GM10248 (cell line): Measurements from ENCODE around the gene OR8A1.
"Not testable (repeated sequence)": the region's sequence is repeated elsewhere in the genome, so short reads cannot be mapped to it uniquely, and the experiment has no call there.

ENCODE experiments used
- CTCF ChIA-PET: fragments of 300-600 bp; sonication (Branson Sonifier 250); formaldehyde crosslinking; extraction: SDS; loops from one replicate; lab custom pipeline; 2021; ENCODE audit warnings: antibody characterized with exemption; lab: Yijun Ruan, JAX
- POLR2A ChIA-PET: fragments of 350-650 bp; sonication (Branson Sonifier 250); formaldehyde crosslinking; extraction: SDS; loops from one replicate; lab custom pipeline; 2020; ENCODE audit warnings: antibody characterized with exemption; lab: Yijun Ruan, JAX
- DNase-seq: peaks from one replicate; pipeline ENCODE4 v3.0.0; 2012; ENCODE audit errors: extremely low spot score
- CTCF ChIP-seq: IDR thresholded peaks from 2 replicates; pipeline ENCODE4 v1.5.1; 2012; ENCODE audit warnings: mild to moderate bottlenecking, low read depth; ENCODE audit errors: extremely low read depth, missing control alignments, control extremely low read depth

The OR8A1 gene

DNA sequence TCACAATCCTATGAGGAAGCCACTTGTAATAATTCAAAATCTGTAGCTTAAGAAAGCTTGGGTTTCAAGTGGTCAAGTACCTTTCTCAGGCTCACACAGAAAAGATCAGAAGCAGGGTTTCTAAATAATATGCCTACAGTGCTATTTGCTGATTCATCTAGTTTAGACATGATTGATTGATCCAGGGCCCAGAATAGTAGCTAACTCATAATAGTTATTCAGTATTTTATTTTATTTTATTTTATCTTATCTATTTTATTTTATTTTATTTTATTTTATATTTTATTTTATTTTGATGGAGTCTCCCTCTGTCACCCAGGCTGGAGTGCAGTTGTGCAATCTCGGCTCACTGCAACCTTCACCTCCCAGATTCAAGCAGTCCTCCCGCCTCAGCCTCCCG lies 25.5 kb downstream of the OR8A1 start:
- TF ChIP-seq CTCF, result no peak
- ChIA-PET CTCF (interaction anchor here (1.3 to 1.4 kb wide), 2 partner anchors 9 to 10 kb away, joined by 4 to 5 read pairs; no protein-coding TSS in a partner anchor), POLR2A (no interaction called here)
- no peak for DNase-seq

DNA sequence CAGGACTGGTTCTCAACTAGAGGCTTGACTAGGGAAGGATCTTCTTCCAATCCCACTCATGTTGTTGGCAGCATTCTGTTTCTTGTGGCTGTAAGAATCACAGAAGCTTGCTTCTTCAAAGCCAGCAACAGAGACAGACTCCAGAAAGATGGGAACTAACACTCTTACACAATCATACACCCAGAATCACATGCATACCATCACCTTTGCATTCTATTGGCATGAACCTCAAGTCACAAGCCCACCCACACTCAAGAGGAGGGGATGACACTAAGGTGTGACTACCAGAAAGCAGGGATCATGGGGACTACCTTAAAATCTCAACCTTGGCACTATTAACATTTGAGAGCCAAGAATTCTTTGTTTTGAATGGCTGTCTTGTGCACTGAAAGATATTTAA lies 27.8 kb downstream of the OR8A1 start:
- POLR2A ChIA-PET, result no interaction called here

GRCh38 chr11:124600621-124601320 lies 31.0 kb downstream of the OR8A1 start:
- no peak for DNase-seq
- no peak for TF ChIP-seq CTCF
- CTCF ChIA-PET, result interaction anchor here (1.2 to 1.6 kb wide), 2 partner anchors 44 to 65 kb away, joined by 3 read pairs; no protein-coding TSS in a partner anchor
- POLR2A ChIA-PET, result no interaction called here

More for the DNA sequence above, 27.8 kb downstream of the OR8A1 start:
- no peak for TF ChIP-seq CTCF
- CTCF ChIA-PET, result interaction anchor here (0.9 kb wide), 1 partner anchor 12 kb away, joined by 4 read pairs; no protein-coding TSS in a partner anchor
- DNase-seq, result no peak

- TF ChIP-seq CTCF, result no peak
- CTCF ChIA-PET, result interaction anchor here (1.6 kb wide), 1 partner anchor 63 kb away, joined by 3 read pairs; no protein-coding TSS in a partner anchor
- POLR2A ChIA-PET, result no interaction called here
- no peak for DNase-seq
Observed at GRCh38 chr11:124602193-124602592, 32.4 kb downstream of the OR8A1 start.

GRCh38 chr11:124602723-124603122 lies 32.9 kb downstream of the OR8A1 start:
- POLR2A ChIA-PET, DNase-seq, CTCF ChIA-PET: not testable (repeated sequence)

DNA sequence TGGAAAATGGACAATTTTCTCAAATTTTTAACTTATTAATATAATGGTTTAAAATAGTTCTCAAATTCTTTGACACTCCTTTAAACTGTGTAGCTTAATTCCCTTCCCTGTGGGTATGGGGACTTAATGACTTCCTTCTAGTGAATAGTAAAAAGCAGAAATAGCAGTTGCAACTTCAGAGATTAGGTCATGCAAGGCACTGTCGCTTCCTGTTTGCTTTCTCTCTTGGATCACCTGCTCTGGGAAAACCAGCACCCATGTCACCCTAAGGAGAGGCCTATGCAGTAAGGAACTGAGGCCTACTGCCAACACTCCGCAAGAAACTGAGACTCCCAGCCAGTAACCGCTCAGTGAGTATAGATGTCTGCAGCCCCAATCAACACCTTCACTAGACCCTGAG lies 35.9 kb downstream of the OR8A1 start:
- POLR2A ChIA-PET, result no interaction called here
- CTCF ChIA-PET, result interaction anchor here (1.0 kb wide), 1 partner anchor 11 kb away, joined by 4 read pairs; no protein-coding TSS in a partner anchor
- TF ChIP-seq CTCF, result no peak
- no peak for DNase-seq

DNA sequence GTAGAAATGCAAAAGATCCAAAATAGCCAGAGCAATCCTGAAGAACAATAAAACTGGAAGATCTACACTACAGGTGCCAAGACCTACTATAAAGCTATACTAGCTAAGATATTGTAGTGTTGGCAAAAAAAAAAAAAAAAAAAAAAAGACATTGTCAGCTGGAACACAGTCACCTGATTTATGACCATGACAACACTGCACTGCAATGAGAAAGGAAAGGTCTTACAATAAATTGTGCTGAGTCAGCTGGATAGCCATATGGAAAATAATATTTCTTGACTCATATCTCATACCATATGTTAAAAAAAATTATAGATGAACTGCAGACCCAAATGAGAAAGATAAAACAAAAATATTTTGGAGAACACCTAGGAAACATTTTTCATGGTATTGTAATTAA lies 38.4 kb downstream of the OR8A1 start:
- POLR2A ChIA-PET, result no interaction called here
- no peak for DNase-seq
- no peak for TF ChIP-seq CTCF
- CTCF ChIA-PET, result interaction anchor here (2.2 kb wide), 1 partner anchor 10 kb away, joined by 5 read pairs; no protein-coding TSS in a partner anchor
